Measurements from ENCODE around the gene OGFRL1.

- TF ChIP-seq CTCF (IDR thresholded peaks at IDR 0.05), result no peak
- no peak for TF ChIP-seq POLR2A (IDR thresholded peaks at IDR 0.05)
These were observed 50.1 kb downstream of the OGFRL1 start for GRCh38 chr6:71338540-71339316.

Data from body of pancreas (tissue), 4 donors.